ENCODE data around the gene SPATA12.
A peak's percentile ranks its signal among the peaks of the same experiment; 100 is the strongest.

Gene SPATA12

GRCh38 chr3:57089043-57089442 is 28.6 kb downstream of the SPATA12 start:
- Histone ChIP-seq H4K20me1 (ENCODE audit: insufficient read depth, low read length, poor library complexity, severe bottlenecking) (no peaks in the 10 kb centered on the region), H3K4me2 (ENCODE audit: low read depth, low read length, poor library complexity, severe bottlenecking) (no peak overlapping the region), H3K4me1 (ENCODE audit: insufficient read depth, low read length, poor library complexity, severe bottlenecking) (no peaks in the 10 kb centered on the region), H3K9me3 (ENCODE audit: insufficient read depth, low read depth, low read length) (no peaks in the 10 kb centered on the region), H3K36me3 (ENCODE audit: insufficient read depth, low read length) (no peaks in the 10 kb centered on the region), H3F3A (ENCODE audit: low read depth) (no peaks in the 10 kb centered on the region), H3K4me3 (ENCODE audit: low read length, poor library complexity, severe bottlenecking) (no peak overlapping the region), H3K27me3 (ENCODE audit: insufficient read depth, low read length, poor library complexity, severe bottlenecking) (no peaks in the 10 kb centered on the region), H3K9me2 (replicated peaks; ENCODE audit: low read depth, low read length) (no peaks in the 10 kb centered on the region), H3K9ac (ENCODE audit: low read depth, low read length, poor library complexity, severe bottlenecking) (no peak overlapping the region), H3K79me2 (ENCODE audit: insufficient read depth, low read length) (no peaks in the 10 kb centered on the region), H2AFZ (ENCODE audit: low read length) (no peak overlapping the region)
- TF ChIP-seq, protein P1, sequence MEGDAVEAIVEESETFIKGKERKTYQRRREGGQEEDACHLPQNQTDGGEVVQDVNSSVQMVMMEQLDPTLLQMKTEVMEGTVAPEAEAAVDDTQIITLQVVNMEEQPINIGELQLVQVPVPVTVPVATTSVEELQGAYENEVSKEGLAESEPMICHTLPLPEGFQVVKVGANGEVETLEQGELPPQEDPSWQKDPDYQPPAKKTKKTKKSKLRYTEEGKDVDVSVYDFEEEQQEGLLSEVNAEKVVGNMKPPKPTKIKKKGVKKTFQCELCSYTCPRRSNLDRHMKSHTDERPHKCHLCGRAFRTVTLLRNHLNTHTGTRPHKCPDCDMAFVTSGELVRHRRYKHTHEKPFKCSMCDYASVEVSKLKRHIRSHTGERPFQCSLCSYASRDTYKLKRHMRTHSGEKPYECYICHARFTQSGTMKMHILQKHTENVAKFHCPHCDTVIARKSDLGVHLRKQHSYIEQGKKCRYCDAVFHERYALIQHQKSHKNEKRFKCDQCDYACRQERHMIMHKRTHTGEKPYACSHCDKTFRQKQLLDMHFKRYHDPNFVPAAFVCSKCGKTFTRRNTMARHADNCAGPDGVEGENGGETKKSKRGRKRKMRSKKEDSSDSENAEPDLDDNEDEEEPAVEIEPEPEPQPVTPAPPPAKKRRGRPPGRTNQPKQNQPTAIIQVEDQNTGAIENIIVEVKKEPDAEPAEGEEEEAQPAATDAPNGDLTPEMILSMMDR (conservative IDR thresholded peaks at IDR 0.05; ENCODE audit: low read length): no peak
- TF ChIP-seq EZH2phosphoT487 (IDR thresholded peaks at IDR 0.05; ENCODE audit: borderline replicate concordance): no peak

DNA sequence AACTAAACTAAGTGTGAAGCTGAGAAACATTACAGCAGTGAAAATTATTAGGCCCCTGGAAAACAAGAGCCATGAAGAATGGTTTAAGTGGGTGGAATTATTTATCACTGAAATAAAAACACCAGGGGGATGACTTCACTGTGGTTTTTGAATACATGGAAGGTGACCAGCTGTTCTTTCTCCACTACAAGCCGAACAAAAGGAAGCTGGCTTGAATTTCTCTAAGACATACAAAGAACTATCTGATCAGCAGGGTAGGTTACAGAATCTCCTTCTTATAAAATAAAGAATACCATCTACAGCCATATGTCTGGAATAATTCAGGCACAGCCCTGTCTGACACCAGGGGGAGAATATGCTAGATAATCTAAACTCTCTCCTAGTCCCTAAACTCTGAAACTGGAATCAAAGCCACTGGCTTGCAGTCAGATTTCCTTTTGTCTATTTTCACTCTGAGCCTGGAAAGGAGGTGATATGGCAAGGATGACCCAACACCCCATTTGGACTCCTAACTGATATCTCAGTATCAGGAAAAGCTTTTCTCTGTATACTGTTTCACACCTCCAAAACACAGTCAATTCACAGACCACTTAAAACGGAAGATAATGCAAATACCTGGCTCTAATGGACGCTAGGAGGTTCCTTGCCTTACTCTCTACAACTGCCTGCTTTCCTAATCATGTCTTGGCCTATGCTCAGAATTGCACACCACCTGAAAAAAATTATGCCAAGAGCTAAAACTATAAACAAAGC is 31.2 kb downstream of the SPATA12 start:
- no peaks in the 10 kb centered on the region for H3K9me2 ChIP-seq (replicated peaks; ENCODE audit: low read depth, low read length)
- no peaks in the 10 kb centered on the region for H3F3A ChIP-seq (ENCODE audit: low read depth)
- H2AFZ ChIP-seq (ENCODE audit: low read length): no peak overlapping the region
- no peaks in the 10 kb centered on the region for H3K79me2 ChIP-seq (ENCODE audit: insufficient read depth, low read length)
- no peaks in the 10 kb centered on the region for H3K36me3 ChIP-seq (ENCODE audit: insufficient read depth, low read length)
- H3K4me2 ChIP-seq (ENCODE audit: low read depth, low read length, poor library complexity, severe bottlenecking): no peak overlapping the region
- H3K27me3 ChIP-seq (ENCODE audit: insufficient read depth, low read length, poor library complexity, severe bottlenecking): no peaks in the 10 kb centered on the region
- no peak overlapping the region for H3K4me3 ChIP-seq (ENCODE audit: low read length, poor library complexity, severe bottlenecking)
- no peaks in the 10 kb centered on the region for H3K4me1 ChIP-seq (ENCODE audit: insufficient read depth, low read length, poor library complexity, severe bottlenecking)
- H4K20me1 ChIP-seq (ENCODE audit: insufficient read depth, low read length, poor library complexity, severe bottlenecking): no peaks in the 10 kb centered on the region
- H3K9me3 ChIP-seq (ENCODE audit: insufficient read depth, low read depth, low read length): no peaks in the 10 kb centered on the region
- TF ChIP-seq, protein P1 (conservative IDR thresholded peaks at IDR 0.05; ENCODE audit: low read length): no peak
- TF ChIP-seq EZH2phosphoT487 (IDR thresholded peaks at IDR 0.05; ENCODE audit: borderline replicate concordance): no peak
- H3K9ac ChIP-seq (ENCODE audit: low read depth, low read length, poor library complexity, severe bottlenecking): no peak overlapping the region

DNA sequence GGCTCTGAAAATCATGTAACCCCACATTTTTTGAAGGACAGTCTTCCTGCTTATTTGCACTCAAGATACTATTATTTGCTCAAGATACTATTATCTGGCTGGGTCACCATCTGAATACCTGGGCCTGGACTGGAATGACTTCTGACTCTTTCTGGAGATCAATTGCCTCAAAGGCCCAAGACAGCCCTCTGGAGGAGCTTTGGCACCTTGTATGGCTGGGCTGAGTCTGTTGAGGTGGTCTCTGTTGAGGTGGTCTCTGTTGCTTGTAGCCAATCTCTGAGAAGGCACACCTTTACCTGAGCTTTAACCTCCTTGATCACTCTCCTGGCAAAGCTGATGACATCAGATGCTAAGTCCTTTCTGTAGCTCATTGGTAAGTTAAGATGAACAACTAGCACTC is 33.0 kb downstream of the SPATA12 start:
- Histone ChIP-seq H3K4me2 (ENCODE audit: low read depth, low read length, poor library complexity, severe bottlenecking) (no peak overlapping the region), H3K79me2 (ENCODE audit: insufficient read depth, low read length) (no peaks in the 10 kb centered on the region)

More for the DNA sequence above, 33.0 kb downstream of the SPATA12 start:
- Histone ChIP-seq H4K20me1 (ENCODE audit: insufficient read depth, low read length, poor library complexity, severe bottlenecking) (no peaks in the 10 kb centered on the region), H2AFZ (ENCODE audit: low read length) (0 out of 2 replicates have a peak overlapping the region, but pooled peaks have one; percentile 56), H3K27me3 (ENCODE audit: insufficient read depth, low read length, poor library complexity, severe bottlenecking) (no peaks in the 10 kb centered on the region), H3K4me1 (ENCODE audit: insufficient read depth, low read length, poor library complexity, severe bottlenecking) (no peaks in the 10 kb centered on the region), H3K36me3 (ENCODE audit: insufficient read depth, low read length) (no peaks in the 10 kb centered on the region), H3K9ac (ENCODE audit: low read depth, low read length, poor library complexity, severe bottlenecking) (peak overlapping the region; percentile 14), H3K9me3 (ENCODE audit: insufficient read depth, low read depth, low read length) (no peaks in the 10 kb centered on the region), H3F3A (ENCODE audit: low read depth) (no peaks in the 10 kb centered on the region), H3K9me2 (replicated peaks; ENCODE audit: low read depth, low read length) (no peaks in the 10 kb centered on the region), H3K4me3 (ENCODE audit: low read length, poor library complexity, severe bottlenecking) (no peak overlapping the region)
- TF ChIP-seq, protein P1 (conservative IDR thresholded peaks at IDR 0.05; ENCODE audit: low read length): peak; percentile 53
- no peak for TF ChIP-seq EZH2phosphoT487 (IDR thresholded peaks at IDR 0.05; ENCODE audit: borderline replicate concordance)
